ENCODE measurements around the gene DGKB. TPM values are rescaled to one million over a fixed set of nuclear protein-coding genes. Genes with fewer than 3 reads are reported as not detected.
A peak's percentile ranks its signal among the peaks of the same experiment; 100 is the strongest.

The DGKB gene
- polyA plus RNA-seq, 4 donors, result 0.19 to 0.31 TPM; not detected in 2

GRCh38 chr7:14275356-14275755 lies 627.2 kb downstream of the DGKB start:
- 81 to 90% (median 85%) methylated on average over 2 of the region's 2 CpGs for WGBS, 3 donors
- Histone ChIP-seq H3K4me3 (ENCODE audit: low read depth in 1 of 3, low read length in 3 of 3) (no peak overlapping the region), H3K9me3 (ENCODE audit: control insufficient read depth in 2 of 2, insufficient read depth in 1 of 2, low read depth in 1 of 2, low read length in 1 of 2) (no peaks in the 10 kb centered on the region), H3K36me3 (ENCODE audit: control insufficient read depth in 3 of 3, insufficient read depth in 2 of 3, low read depth in 1 of 3, low read length in 3 of 3) (no peaks in the 10 kb centered on the region), H3K27ac (ENCODE audit: low read depth in 1 of 3, low read length in 2 of 3) (no peak overlapping the region), H3K4me1 (ENCODE audit: control insufficient read depth in 3 of 3, insufficient read depth in 2 of 3, low read depth in 1 of 3, low read length in 2 of 3) (no peaks in the 10 kb centered on the region), H3K27me3 (ENCODE audit: control insufficient read depth in 3 of 3, insufficient read depth in 3 of 3, low read length in 3 of 3) (no peaks in the 10 kb centered on the region)
- DNase-seq, result no peak
- FAIRE-seq, result no peak

DNA sequence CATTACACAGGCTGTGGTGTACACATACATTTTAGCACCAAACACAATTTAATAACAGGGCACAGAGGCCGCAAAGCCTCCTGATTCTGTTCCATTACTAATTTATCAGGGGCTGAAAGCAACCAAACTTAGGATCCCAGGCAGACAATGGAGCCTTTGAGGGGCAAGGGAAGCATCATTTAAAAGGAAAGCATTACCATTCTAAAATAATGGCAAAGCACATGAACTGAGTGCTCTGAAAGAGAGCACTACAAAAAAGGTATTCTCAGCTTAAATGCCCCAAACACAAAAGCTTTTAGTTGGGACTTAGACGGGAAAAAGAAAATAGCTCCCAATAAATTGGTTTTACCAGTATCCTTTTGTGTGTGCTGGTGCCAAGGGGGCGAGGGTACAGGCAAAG lies 631.1 kb downstream of the DGKB start:
- 77 to 91% (median 88%) methylated on average over 3 of the region's 3 CpGs for WGBS, 3 donors
- H3K27ac ChIP-seq (ENCODE audit: low read depth in 1 of 3, low read length in 2 of 3), result no peak overlapping the region
- no peaks in the 10 kb centered on the region for H3K27me3 ChIP-seq (ENCODE audit: control insufficient read depth in 3 of 3, insufficient read depth in 3 of 3, low read length in 3 of 3)
- DNase-seq, result no peak
- no peak for FAIRE-seq
- no peaks in the 10 kb centered on the region for H3K4me1 ChIP-seq (ENCODE audit: control insufficient read depth in 3 of 3, insufficient read depth in 2 of 3, low read depth in 1 of 3, low read length in 2 of 3)
- H3K36me3 ChIP-seq (ENCODE audit: control insufficient read depth in 3 of 3, insufficient read depth in 2 of 3, low read depth in 1 of 3, low read length in 3 of 3), result no peaks in the 10 kb centered on the region
- no peak overlapping the region for H3K4me3 ChIP-seq (ENCODE audit: low read depth in 1 of 3, low read length in 3 of 3)
- no peaks in the 10 kb centered on the region for H3K9me3 ChIP-seq (ENCODE audit: control insufficient read depth in 2 of 2, insufficient read depth in 1 of 2, low read depth in 1 of 2, low read length in 1 of 2)

DNA sequence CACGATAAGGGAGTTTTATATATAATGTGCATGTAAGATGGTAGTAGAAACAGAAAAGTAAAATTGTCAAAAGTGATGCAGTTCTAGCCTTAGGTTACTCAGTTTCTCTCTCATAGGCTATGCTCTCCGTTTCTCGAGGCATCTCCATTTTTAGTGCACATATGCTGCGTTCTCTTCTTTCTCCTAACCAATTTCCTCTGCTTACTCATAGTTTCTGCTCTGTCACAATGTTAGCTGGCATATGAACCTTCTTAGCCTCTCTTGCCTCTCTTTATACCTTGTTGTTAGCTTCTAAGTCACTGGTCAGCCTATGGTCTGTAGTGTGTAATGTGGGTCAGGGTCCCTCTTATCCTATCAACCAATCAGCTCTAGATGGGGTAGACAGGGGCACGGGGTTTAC lies 632.5 kb downstream of the DGKB start:
- Histone ChIP-seq H3K27me3 (ENCODE audit: control insufficient read depth in 3 of 3, insufficient read depth in 3 of 3, low read length in 3 of 3) (no peaks in the 10 kb centered on the region), H3K9me3 (ENCODE audit: control insufficient read depth in 2 of 2, insufficient read depth in 1 of 2, low read depth in 1 of 2, low read length in 1 of 2) (no peaks in the 10 kb centered on the region), H3K4me1 (ENCODE audit: control insufficient read depth in 3 of 3, insufficient read depth in 2 of 3, low read depth in 1 of 3, low read length in 2 of 3) (no peaks in the 10 kb centered on the region), H3K4me3 (ENCODE audit: low read depth in 1 of 3, low read length in 3 of 3) (no peak overlapping the region), H3K27ac (ENCODE audit: low read depth in 1 of 3, low read length in 2 of 3) (no peak overlapping the region), H3K36me3 (ENCODE audit: control insufficient read depth in 3 of 3, insufficient read depth in 2 of 3, low read depth in 1 of 3, low read length in 3 of 3) (no peaks in the 10 kb centered on the region)
- no peak for DNase-seq
- 75 to 80% (median 77%) methylated on average over 5 of the region's 5 CpGs for WGBS, 3 donors
- FAIRE-seq, result no peak

DNA sequence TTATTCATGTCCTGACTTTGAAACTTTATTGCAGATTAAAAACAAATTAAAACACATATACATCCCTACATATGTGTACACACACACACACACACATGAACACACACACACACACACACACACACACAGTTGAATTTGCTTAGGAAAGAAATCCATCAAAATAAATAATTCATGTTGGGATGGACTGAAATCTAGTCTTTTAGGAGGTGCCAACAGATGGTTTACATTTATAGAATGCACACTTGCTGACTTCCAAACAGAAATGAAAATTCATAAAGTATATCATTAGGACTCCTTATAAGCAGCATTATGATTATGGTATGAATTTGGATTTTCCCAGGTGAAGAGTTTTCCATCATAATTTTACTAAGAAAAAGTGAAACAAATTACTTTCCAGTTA lies 642.5 kb downstream of the DGKB start:
- Histone ChIP-seq H3K4me1 (ENCODE audit: control insufficient read depth in 3 of 3, insufficient read depth in 2 of 3, low read depth in 1 of 3, low read length in 2 of 3) (no peaks in the 10 kb centered on the region), H3K27me3 (ENCODE audit: control insufficient read depth in 3 of 3, insufficient read depth in 3 of 3, low read length in 3 of 3) (no peaks in the 10 kb centered on the region), H3K27ac (ENCODE audit: low read depth in 1 of 3, low read length in 2 of 3) (no peak overlapping the region), H3K9me3 (ENCODE audit: control insufficient read depth in 2 of 2, insufficient read depth in 1 of 2, low read depth in 1 of 2, low read length in 1 of 2) (no peaks in the 10 kb centered on the region), H3K36me3 (ENCODE audit: control insufficient read depth in 3 of 3, insufficient read depth in 2 of 3, low read depth in 1 of 3, low read length in 3 of 3) (no peaks in the 10 kb centered on the region), H3K4me3 (ENCODE audit: low read depth in 1 of 3, low read length in 3 of 3) (no peak overlapping the region)
- DNase-seq (no peak), FAIRE-seq (no peak)

GRCh38 chr7:14258861-14259260 lies 643.7 kb downstream of the DGKB start:
- no peak for FAIRE-seq

DNA sequence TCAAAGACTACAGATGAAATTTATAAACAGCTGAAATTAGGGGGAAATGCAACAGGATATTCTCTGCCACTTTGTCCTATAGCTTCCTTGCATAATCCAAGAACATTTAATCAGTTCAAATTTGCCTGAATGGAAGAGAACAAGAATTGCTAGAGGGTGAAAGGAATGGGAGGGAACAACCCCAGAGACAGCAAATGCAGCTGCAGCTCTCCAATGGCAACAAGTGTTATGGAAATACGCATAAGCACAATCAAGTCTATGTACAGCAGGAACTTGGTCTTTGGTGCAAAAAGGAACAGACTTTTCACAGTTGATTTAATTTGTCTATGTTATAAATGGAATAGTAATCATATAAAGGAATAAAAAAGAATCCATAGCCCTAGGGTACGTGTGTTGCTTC lies 644.1 kb downstream of the DGKB start:
- no peak overlapping the region for H3K4me3 ChIP-seq (ENCODE audit: low read depth in 1 of 3, low read length in 3 of 3)
- H3K4me1 ChIP-seq (ENCODE audit: control insufficient read depth in 3 of 3, insufficient read depth in 2 of 3, low read depth in 1 of 3, low read length in 2 of 3), result no peaks in the 10 kb centered on the region
- no peaks in the 10 kb centered on the region for H3K36me3 ChIP-seq (ENCODE audit: control insufficient read depth in 3 of 3, insufficient read depth in 2 of 3, low read depth in 1 of 3, low read length in 3 of 3)
- H3K27me3 ChIP-seq (ENCODE audit: control insufficient read depth in 3 of 3, insufficient read depth in 3 of 3, low read length in 3 of 3), result no peaks in the 10 kb centered on the region
- WGBS, 3 donors, result 88 to 94% (median 91%) methylated on average over 2 of the region's 2 CpGs
- FAIRE-seq (no peak), DNase-seq (no peak)
- no peaks in the 10 kb centered on the region for H3K9me3 ChIP-seq (ENCODE audit: control insufficient read depth in 2 of 2, insufficient read depth in 1 of 2, low read depth in 1 of 2, low read length in 1 of 2)
- H3K27ac ChIP-seq (ENCODE audit: low read depth in 1 of 3, low read length in 2 of 3), result no peak overlapping the region

More at GRCh38 chr7:14258861-14259260, 643.7 kb downstream of the DGKB start:
- DNase-seq, result no peak
- no peaks in the 10 kb centered on the region for H3K27me3 ChIP-seq (ENCODE audit: control insufficient read depth in 3 of 3, insufficient read depth in 3 of 3, low read length in 3 of 3)
- H3K9me3 ChIP-seq (ENCODE audit: control insufficient read depth in 2 of 2, insufficient read depth in 1 of 2, low read depth in 1 of 2, low read length in 1 of 2), result no peaks in the 10 kb centered on the region
- H3K36me3 ChIP-seq (ENCODE audit: control insufficient read depth in 3 of 3, insufficient read depth in 2 of 3, low read depth in 1 of 3, low read length in 3 of 3), result no peaks in the 10 kb centered on the region
- no peak overlapping the region for H3K4me3 ChIP-seq (ENCODE audit: low read depth in 1 of 3, low read length in 3 of 3)
- WGBS, 3 donors, result 76 to 85% (median 84%) methylated on average over 1 of the region's 1 CpG
- H3K4me1 ChIP-seq (ENCODE audit: control insufficient read depth in 3 of 3, insufficient read depth in 2 of 3, low read depth in 1 of 3, low read length in 2 of 3), result no peaks in the 10 kb centered on the region
- H3K27ac ChIP-seq (ENCODE audit: low read depth in 1 of 3, low read length in 2 of 3), result no peak overlapping the region

DNA sequence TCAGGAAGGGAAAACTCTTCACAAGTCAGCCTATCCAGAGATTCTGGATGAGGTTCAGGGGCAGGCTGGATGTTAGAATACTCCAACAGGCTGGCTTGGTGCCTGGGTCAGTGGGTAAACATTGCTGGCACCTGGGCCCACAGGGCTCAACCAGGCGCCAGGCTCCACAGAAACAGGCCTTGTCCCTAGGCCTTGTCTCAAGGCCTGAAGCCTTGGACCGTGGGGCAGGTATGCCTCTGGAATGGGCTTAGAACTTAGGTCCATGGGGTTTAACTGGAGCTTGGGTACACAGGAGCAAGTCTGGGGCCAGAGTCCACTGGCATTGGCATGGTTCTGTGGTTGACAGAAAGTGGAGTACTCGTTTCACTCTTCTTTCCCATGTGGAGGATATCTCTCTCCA lies 650.1 kb downstream of the DGKB start:
- Histone ChIP-seq H3K36me3 (ENCODE audit: control insufficient read depth in 3 of 3, insufficient read depth in 2 of 3, low read depth in 1 of 3, low read length in 3 of 3) (no peaks in the 10 kb centered on the region), H3K9me3 (ENCODE audit: control insufficient read depth in 2 of 2, insufficient read depth in 1 of 2, low read depth in 1 of 2, low read length in 1 of 2) (no peaks in the 10 kb centered on the region), H3K4me3 (ENCODE audit: low read depth in 1 of 3, low read length in 3 of 3) (no peak overlapping the region), H3K27ac (ENCODE audit: low read depth in 1 of 3, low read length in 2 of 3) (no peak overlapping the region), H3K27me3 (ENCODE audit: control insufficient read depth in 3 of 3, insufficient read depth in 3 of 3, low read length in 3 of 3) (no peaks in the 10 kb centered on the region), H3K4me1 (ENCODE audit: control insufficient read depth in 3 of 3, insufficient read depth in 2 of 3, low read depth in 1 of 3, low read length in 2 of 3) (no peaks in the 10 kb centered on the region)
- DNase-seq, result no peak
- FAIRE-seq, result no peak
- 60 to 81% (median 67%) methylated on average over 3 of the region's 3 CpGs for WGBS, 3 donors

- no peaks in the 10 kb centered on the region for H3K27me3 ChIP-seq (ENCODE audit: control insufficient read depth in 3 of 3, insufficient read depth in 3 of 3, low read length in 3 of 3)
- no peaks in the 10 kb centered on the region for H3K36me3 ChIP-seq (ENCODE audit: control insufficient read depth in 3 of 3, insufficient read depth in 2 of 3, low read depth in 1 of 3, low read length in 3 of 3)
- no peak overlapping the region for H3K27ac ChIP-seq (ENCODE audit: low read depth in 1 of 3, low read length in 2 of 3)
- H3K4me3 ChIP-seq (ENCODE audit: low read depth in 1 of 3, low read length in 3 of 3), result no peak overlapping the region
- no peaks in the 10 kb centered on the region for H3K9me3 ChIP-seq (ENCODE audit: control insufficient read depth in 2 of 2, insufficient read depth in 1 of 2, low read depth in 1 of 2, low read length in 1 of 2)
- FAIRE-seq, result no peak
- WGBS, 3 donors, result 84 to 91% (median 85%) methylated on average over 5 of the region's 5 CpGs
- peaks cover 0 to under 1% (median 0%) of the 10 kb centered on the region in 3 donors for H3K4me1 ChIP-seq (ENCODE audit: control insufficient read depth in 3 of 3, insufficient read depth in 2 of 3, low read depth in 1 of 3, low read length in 2 of 3)
- no peak for DNase-seq
Observed at GRCh38 chr7:14242175-14242574, 660.4 kb downstream of the DGKB start.

DNA sequence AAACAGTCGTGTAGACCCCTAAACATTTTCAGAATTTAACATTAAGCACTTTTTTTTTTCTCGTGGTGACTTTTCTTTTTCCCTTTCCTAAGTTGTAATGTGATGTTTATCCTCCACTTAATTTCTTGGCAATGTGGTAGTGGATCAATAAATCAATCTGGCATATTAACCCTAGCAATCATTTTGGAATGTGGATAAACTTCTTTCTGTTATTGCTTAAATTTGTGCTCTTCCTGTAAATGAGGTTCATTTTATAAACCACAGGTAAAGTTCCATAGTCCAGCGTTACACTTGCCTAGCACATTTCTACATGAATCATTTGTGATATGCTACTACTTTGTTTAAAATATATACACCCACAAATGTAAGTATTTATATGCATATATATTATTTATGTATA lies 665.7 kb downstream of the DGKB start:
- Histone ChIP-seq H3K4me3 (ENCODE audit: low read depth in 1 of 3, low read length in 3 of 3) (no peak overlapping the region), H3K27ac (ENCODE audit: low read depth in 1 of 3, low read length in 2 of 3) (no peak overlapping the region), H3K36me3 (ENCODE audit: control insufficient read depth in 3 of 3, insufficient read depth in 2 of 3, low read depth in 1 of 3, low read length in 3 of 3) (no peaks in the 10 kb centered on the region), H3K27me3 (ENCODE audit: control insufficient read depth in 3 of 3, insufficient read depth in 3 of 3, low read length in 3 of 3) (no peaks in the 10 kb centered on the region), H3K9me3 (ENCODE audit: control insufficient read depth in 2 of 2, insufficient read depth in 1 of 2, low read depth in 1 of 2, low read length in 1 of 2) (no peaks in the 10 kb centered on the region), H3K4me1 (ENCODE audit: control insufficient read depth in 3 of 3, insufficient read depth in 2 of 3, low read depth in 1 of 3, low read length in 2 of 3) (peaks cover 0 to 28% (median 0%) of the 10 kb centered on the region in 3 donors)
- 22 to 48% (median 32%) methylated on average over 3 of the region's 3 CpGs for WGBS, 3 donors
- FAIRE-seq, result no peak
- DNase-seq, result peak in 1 of 2 donors; percentile 44
